ENCODE results near the gene NFIC.

DNA sequence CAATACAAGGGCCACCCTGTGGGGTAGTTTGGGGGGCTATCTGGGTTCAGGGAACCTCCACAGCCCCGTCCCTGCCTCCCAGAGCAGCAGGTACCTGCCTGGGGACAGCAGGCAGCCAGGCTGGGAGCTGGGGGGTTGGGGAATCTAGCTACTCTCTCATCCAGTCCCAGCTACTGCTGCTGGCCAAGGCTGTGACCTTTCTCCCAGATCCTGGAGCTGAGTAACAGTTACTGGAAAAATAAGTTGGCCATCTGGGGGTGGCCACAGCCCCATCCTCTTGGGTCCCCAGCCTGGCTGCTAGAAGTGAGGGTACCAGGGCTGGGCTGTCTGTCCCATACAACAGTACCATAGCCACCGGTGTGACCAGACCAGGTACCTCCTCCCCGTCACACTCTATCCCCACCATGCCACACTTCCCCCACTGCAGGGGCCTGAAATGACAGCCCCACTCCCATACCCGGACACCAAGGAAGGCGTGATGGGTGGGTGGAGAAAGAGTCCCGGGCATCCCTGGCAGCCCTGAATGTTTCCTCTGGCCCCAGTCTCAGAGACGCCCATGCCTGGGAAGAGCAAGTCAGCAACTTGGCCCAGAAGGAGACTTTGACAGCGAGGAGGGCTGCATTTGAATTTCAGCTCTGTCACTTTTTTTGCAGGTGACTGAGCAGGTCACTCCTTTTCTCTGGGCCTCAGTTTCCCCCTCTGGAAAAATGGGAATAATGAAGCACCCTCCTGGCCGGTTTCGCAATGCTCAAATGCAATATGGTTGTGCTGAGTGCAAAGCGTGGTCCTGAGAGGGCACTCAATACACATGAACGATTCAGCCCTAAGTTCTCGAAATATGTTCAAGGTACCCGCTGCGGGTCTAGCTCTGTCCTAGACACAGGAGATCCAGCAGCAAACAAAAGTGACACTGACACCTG, 30.7 kb upstream of the NFIC start:
- TF ChIP-seq RFX5 (IDR thresholded peaks at IDR 0.05) (no peak), POLR2A (IDR thresholded peaks at IDR 0.05; ENCODE audit: low read length) (no peak)

Measured in A549 (cell line).